Measurements from ENCODE around the gene DYNAP. TPM values are rescaled to one million over a fixed set of nuclear protein-coding genes. Genes with fewer than 3 reads are reported as not detected.

Gene DYNAP
- polyA plus RNA-seq, 3 donors, result not detected

GRCh38 chr18:54622084-54622483 lies 31.0 kb downstream of the DYNAP start:
- no peaks in the 10 kb centered on the region for H3K4me1 Mint-ChIP-seq
- Histone ChIP-seq H3K27ac (ENCODE audit: low read depth in 1 of 2, low read length in 2 of 2) (no peak overlapping the region), H3K9ac (ENCODE audit: insufficient read depth, low read length, poor library complexity, severe bottlenecking) (no peak overlapping the region), H3K4me2 (replicated peaks; ENCODE audit: extremely low read depth, low read length, poor library complexity, severe bottlenecking) (no peak overlapping the region), H3K36me3 (replicated peaks in 1 of 2; ENCODE audit: control insufficient read depth in 1 of 2, insufficient read depth in 2 of 2, low read length in 2 of 2) (no peaks in the 10 kb centered on the region), H3K4me1 (ENCODE audit: control insufficient read depth in 1 of 2, insufficient read depth in 2 of 2, low read length in 2 of 2) (no peaks in the 10 kb centered on the region), H4K20me1 (ENCODE audit: insufficient read depth, low read length) (no peaks in the 10 kb centered on the region), H3K4me3 (replicated peaks in 1 of 3; ENCODE audit: low read depth in 2 of 3, low read length in 3 of 3) (no peak overlapping the region), H2AFZ (ENCODE audit: insufficient read depth, low read depth, low read length, poor library complexity, severe bottlenecking) (no peak overlapping the region), H3K27me3 (ENCODE audit: control insufficient read depth in 2 of 2, insufficient read depth in 2 of 2, low read length in 2 of 2) (no peaks in the 10 kb centered on the region), H3K9me3 (replicated peaks in 1 of 2; ENCODE audit: control insufficient read depth in 1 of 2, insufficient read depth in 1 of 2, low read length in 2 of 2) (peaks cover 0 to 9% of the 10 kb centered on the region in 2 donors), H3K79me2 (ENCODE audit: insufficient read depth, low read length) (no peaks in the 10 kb centered on the region)
- no peak for DNase-seq
- peak overlapping the region in 1 of 7 donors; percentile 8 for H3K27ac Mint-ChIP-seq
- intact Hi-C loops (cut with micrococcal nuclease), result no loop called here
- H3K4me3 Mint-ChIP-seq, result no peak overlapping the region
- TF ChIP-seq CTCF (IDR thresholded peaks at IDR 0.05), result no peak
- no peaks in the 10 kb centered on the region for H3K36me3 Mint-ChIP-seq
- peaks cover 0 to 5% (median 0%) of the 10 kb centered on the region in 3 donors for H3K27me3 Mint-ChIP-seq (ENCODE audit: low read depth in 3 of 3)
- H3K9me3 Mint-ChIP-seq, result peaks cover 2 to 6% (median 4%) of the 10 kb centered on the region in 7 donors

- Histone ChIP-seq H3K9ac (ENCODE audit: insufficient read depth, low read length, poor library complexity, severe bottlenecking) (no peak overlapping the region), H3K27ac (ENCODE audit: low read depth in 1 of 2, low read length in 2 of 2) (no peak overlapping the region), H2AFZ (ENCODE audit: insufficient read depth, low read depth, low read length, poor library complexity, severe bottlenecking) (no peak overlapping the region), H3K27me3 (ENCODE audit: control insufficient read depth in 2 of 2, insufficient read depth in 2 of 2, low read length in 2 of 2) (no peaks in the 10 kb centered on the region), H3K36me3 (replicated peaks in 1 of 2; ENCODE audit: control insufficient read depth in 1 of 2, insufficient read depth in 2 of 2, low read length in 2 of 2) (no peaks in the 10 kb centered on the region), H3K9me3 (replicated peaks in 1 of 2; ENCODE audit: control insufficient read depth in 1 of 2, insufficient read depth in 1 of 2, low read length in 2 of 2) (peaks cover 0 to 9% of the 10 kb centered on the region in 2 donors), H3K79me2 (ENCODE audit: insufficient read depth, low read length) (no peaks in the 10 kb centered on the region), H3K4me3 (replicated peaks in 1 of 3; ENCODE audit: low read depth in 2 of 3, low read length in 3 of 3) (no peak overlapping the region), H3K4me2 (replicated peaks; ENCODE audit: extremely low read depth, low read length, poor library complexity, severe bottlenecking) (no peak overlapping the region), H4K20me1 (ENCODE audit: insufficient read depth, low read length) (no peaks in the 10 kb centered on the region), H3K4me1 (ENCODE audit: control insufficient read depth in 1 of 2, insufficient read depth in 2 of 2, low read length in 2 of 2) (no peaks in the 10 kb centered on the region)
- H3K4me3 Mint-ChIP-seq, result no peak overlapping the region
- H3K36me3 Mint-ChIP-seq, result no peaks in the 10 kb centered on the region
- no peak overlapping the region for H3K27ac Mint-ChIP-seq
- H3K27me3 Mint-ChIP-seq (ENCODE audit: low read depth in 3 of 3), result no peaks in the 10 kb centered on the region
- TF ChIP-seq CTCF (IDR thresholded peaks at IDR 0.05), result no peak
- H3K4me1 Mint-ChIP-seq, result no peaks in the 10 kb centered on the region
- no peak for DNase-seq
- H3K9me3 Mint-ChIP-seq, result peaks cover 0 to 6% (median 2%) of the 10 kb centered on the region in 7 donors
- no CpG with 5 or more reads among the region's 1 CpG for WGBS (ENCODE audit: insufficient coverage)
- intact Hi-C loops (cut with micrococcal nuclease), result no loop called here
These were observed 35.7 kb downstream of the DYNAP start for GRCh38 chr18:54626779-54627178.
